Spleen (tissue), 11 donors: ENCODE results near the gene AGBL1. TPM values are rescaled to one million over a fixed set of nuclear protein-coding genes. Genes with fewer than 3 reads are reported as not detected.

ENCODE experiments used
- DNase-seq: peaks from one replicate; pipeline ENCODE4 v3.0.0-alpha.2; 2020
- H3K27ac ChIP-seq, 8 donors: fragments of 200-600 bp; sonication (generic) in 7 of 8; 1 replicate in 4 of 8; 2 replicates in 4 of 8; pipeline versions ENCODE4 v1.5.0 to v1.8.0; 2016 to 2021; ENCODE audit warnings: inconsistent platforms in 4 of 8, mild to moderate bottlenecking in 4 of 8, moderate library complexity in 1 of 8
- H3K27me3 ChIP-seq, 7 donors: fragments of 200-600 bp; sonication (generic) in 6 of 7; replicated peaks in 1 of 7; 1 replicate in 4 of 7; 2 replicates in 3 of 7; pipeline versions ENCODE4 v1.5.0 to v1.8.0; 2016 to 2021; ENCODE audit warnings: inconsistent platforms in 3 of 7, mild to moderate bottlenecking in 1 of 7
- H3K36me3 ChIP-seq, 6 donors: fragments of 200-600 bp; sonication (generic) in 5 of 6; 1 replicate in 4 of 6; 2 replicates in 2 of 6; pipeline versions ENCODE4 v1.5.0 to v1.8.0; 2016 to 2021; ENCODE audit warnings: inconsistent platforms in 2 of 6
- H3K4me1 ChIP-seq, 6 donors: fragments of 200-600 bp; sonication (generic) in 5 of 6; 1 replicate in 3 of 6; 2 replicates in 3 of 6; pipeline versions ENCODE4 v1.5.0 to v1.8.0; 2016 to 2021; ENCODE audit warnings: inconsistent platforms in 3 of 6
- H3K4me3 ChIP-seq, 8 donors: fragments of 200-600 bp; sonication (generic) in 7 of 8; 1 replicate in 4 of 8; 2 replicates in 4 of 8; pipeline versions ENCODE4 v1.5.0 to v1.8.0; 2016 to 2021; ENCODE audit warnings: inconsistent platforms in 4 of 8, mild to moderate bottlenecking in 4 of 8, moderate library complexity in 2 of 8
- H3K9me3 ChIP-seq, 8 donors: fragments of 200-600 bp; sonication (generic) in 7 of 8; 1 replicate in 4 of 8; 2 replicates in 4 of 8; pipeline versions ENCODE4 v1.5.0 to v1.8.0; 2016 to 2021; ENCODE audit warnings: inconsistent platforms in 4 of 8
- CTCF ChIP-seq, 11 experiments: fragments of 200-600 bp in 7 of 11; fragments of 450-650 bp in 4 of 11; sonication (generic) in 4 of 11; IDR thresholded peaks in 8 of 11; conservative IDR thresholded peaks in 3 of 11; 1 replicate in 7 of 11; 2 replicates in 4 of 11; pipeline versions ENCODE4 v1.4.0 to v1.8.0; 2016 to 2021; ENCODE audit warnings: antibody characterized with exemption in 11 of 11, inconsistent platforms in 4 of 11, mild to moderate bottlenecking in 1 of 11
- POLR2A ChIP-seq, 3 donors: fragments of 450-650 bp; IDR thresholded peaks; one replicate each; pipeline ENCODE4 v1.5.1; 2017; ENCODE audit warnings: antibody characterized with exemption in 3 of 3, mild to moderate bottlenecking in 1 of 3
- POLR2AphosphoS5 ChIP-seq, 3 donors: sonication (generic); formaldehyde crosslinking; IDR thresholded peaks; one replicate each; pipeline ENCODE4 v1.5.1; 2017; ENCODE audit warnings: antibody characterized with exemption in 3 of 3
- WGBS, 5 donors: extraction: QIAGEN DNeasy Blood & Tissue Kit in 3 of 5; methylation state at CpG; one replicate each; pipeline versions ENCODE4 v1.1.5 to v1.1.7; 2013 to 2018; 5-methylcytosine and 5-hydroxymethylcytosine counted together
- intact Hi-C: fragments of 100-400 bp; cut with DNase I; formaldehyde crosslinking; loops from one replicate; pipeline ENCODE4 v1.15.0; 2023; ENCODE audit warnings: low total_unique reads
- polyA plus RNA-seq, 3 donors: library from polyadenylated mRNA; stranded (reverse); fragments of 200-250 nt; gene quantifications; one replicate each; pipeline ENCODE4 v1.2.1, GENCODE V29; 2013
- total RNA-seq, 7 donors: library from RNA; depleted of rRNA in 3 of 7; stranded (reverse); fragments of >200 nt in 3 of 7; fragmentation: NEBNext Ultra II Directional in 4 of 7; extraction: Animal tissue kit (Norgen Biotek cat#: 25700) in 4 of 7; gene quantifications; one replicate each; pipeline versions ENCODE4 v1.1.0 to v1.2.1, GENCODE V29; 2016 to 2021
- donor health status: healthy with polysubstance abuse.
- donor health status: DM: no; HTN: no; CAD: no; lungs with moderate emphysema.
- donor health status: DM: no; HTN: no; CAD: no.
- donor health status: Bipolar disorder and iron deficiency.
- donor health status: healthy.
- donor health status: DM: no; HTN: no; CAD: no.
- donor health status: DM: yes; HTN: yes; CAD: no.

The AGBL1 gene
- total and polyA plus RNA-seq, 10 donors, result not detected

GRCh38 chr15:86329311-86330013 is 249.8 kb downstream of the AGBL1 start:
- H3K4me1 ChIP-seq, result no peaks in the 10 kb centered on the region
- no peak overlapping the region for H3K27ac ChIP-seq
- TF ChIP-seq POLR2A (IDR thresholded peaks at IDR 0.05) (no peak), CTCF (IDR thresholded peaks at IDR 0.05 in 8 of 11, conservative IDR thresholded peaks at IDR 0.05 in 3 of 11) (no peak), POLR2AphosphoS5 (IDR thresholded peaks at IDR 0.05) (no peak)
- peaks cover 0 to 4% (median 0%) of the 10 kb centered on the region in 7 donors for H3K27me3 ChIP-seq
- intact Hi-C loops, result no loop called here
- no peaks in the 10 kb centered on the region for H3K36me3 ChIP-seq
- WGBS, 5 donors, result 88 to 94% (median 92%) methylated on average over 2 to 3 of the region's 3 CpGs
- H3K4me3 ChIP-seq, result no peak overlapping the region
- DNase-seq, result no peak
- peaks cover 0 to 41% (median 37%) of the 10 kb centered on the region in 8 donors for H3K9me3 ChIP-seq

- H3K9me3 ChIP-seq, result peaks cover 0 to 42% (median 33%) of the 10 kb centered on the region in 8 donors
- DNase-seq, result no peak
- H3K4me1 ChIP-seq, result no peaks in the 10 kb centered on the region
- no peak overlapping the region for H3K27ac ChIP-seq
- no peak for TF ChIP-seq POLR2AphosphoS5 (IDR thresholded peaks at IDR 0.05)
- TF ChIP-seq POLR2A (IDR thresholded peaks at IDR 0.05), result no peak
- TF ChIP-seq CTCF (IDR thresholded peaks at IDR 0.05 in 8 of 11, conservative IDR thresholded peaks at IDR 0.05 in 3 of 11), result no peak
- H3K36me3 ChIP-seq, result no peaks in the 10 kb centered on the region
- H3K4me3 ChIP-seq, result no peak overlapping the region
- peaks cover 0 to 4% (median 0%) of the 10 kb centered on the region in 7 donors for H3K27me3 ChIP-seq
- intact Hi-C loops, result no loop called here
Observed at GRCh38 chr15:86333819-86334218, 254.1 kb downstream of the AGBL1 start.

- no peak for TF ChIP-seq POLR2AphosphoS5 (IDR thresholded peaks at IDR 0.05)
- no peak for TF ChIP-seq POLR2A (IDR thresholded peaks at IDR 0.05)
- no peak for TF ChIP-seq CTCF (IDR thresholded peaks at IDR 0.05 in 8 of 11, conservative IDR thresholded peaks at IDR 0.05 in 3 of 11)
- 63 to 71% (median 69%) methylated on average over 6 of the region's 6 CpGs for WGBS, 5 donors
- H3K4me3 ChIP-seq, result no peak overlapping the region
- H3K27ac ChIP-seq, result no peak overlapping the region
- H3K27me3 ChIP-seq, result no peaks in the 10 kb centered on the region
- intact Hi-C loops, result no loop called here
- H3K9me3 ChIP-seq, result peaks cover 0 to 25% (median 10%) of the 10 kb centered on the region in 8 donors
- H3K36me3 ChIP-seq, result no peaks in the 10 kb centered on the region
- H3K4me1 ChIP-seq, result no peaks in the 10 kb centered on the region
- DNase-seq, result no peak
Observed at GRCh38 chr15:86336051-86336788, 256.5 kb downstream of the AGBL1 start.

GRCh38 chr15:86337071-86337470 is 257.4 kb downstream of the AGBL1 start:
- 91 to 96% (median 94%) methylated on average over 2 of the region's 2 CpGs for WGBS, 5 donors
- intact Hi-C loops, result no loop called here

More at GRCh38 chr15:86337071-86337470, 257.4 kb downstream of the AGBL1 start:
- no peak overlapping the region for H3K4me3 ChIP-seq
- H3K27ac ChIP-seq, result no peak overlapping the region
- no peaks in the 10 kb centered on the region for H3K27me3 ChIP-seq
- no peaks in the 10 kb centered on the region for H3K36me3 ChIP-seq
- TF ChIP-seq CTCF (IDR thresholded peaks at IDR 0.05 in 8 of 11, conservative IDR thresholded peaks at IDR 0.05 in 3 of 11) (no peak), POLR2AphosphoS5 (IDR thresholded peaks at IDR 0.05) (no peak), POLR2A (IDR thresholded peaks at IDR 0.05) (no peak)
- H3K4me1 ChIP-seq, result no peaks in the 10 kb centered on the region
- H3K9me3 ChIP-seq, result peaks cover 0 to 16% (median 1%) of the 10 kb centered on the region in 8 donors
- DNase-seq, result no peak
